ENCODE results near the gene FLOT1.

FLOT1 gene

GRCh38 chr6:30742316-30743098 is at the start of gene FLOT1:
Gene FLOT1 (minus strand): TSS chr6:30742687. CDS start chr6:30742189, 498 bp downstream.
- peak; percentile 98 for DNase-seq

- no peak for DNase-seq
Measured at GRCh38 chr6:30790724-30791383, 48.4 kb upstream of the FLOT1 start.

- no peak for DNase-seq
Measured at GRCh38 chr6:30789606-30790005, 47.1 kb upstream of the FLOT1 start.

- DNase-seq: no peak
Measured at GRCh38 chr6:30787954-30788353, 45.5 kb upstream of the FLOT1 start.

GRCh38 chr6:30782425-30783014 is 40.0 kb upstream of the FLOT1 start:
- DNase-seq: no peak

- DNase-seq: peak; percentile 68
Measured at GRCh38 chr6:30781743-30782424, 39.4 kb upstream of the FLOT1 start.

- DNase-seq: no peak
Measured at GRCh38 chr6:30781395-30781742, 38.9 kb upstream of the FLOT1 start.

GRCh38 chr6:30780642-30780920 is 38.1 kb upstream of the FLOT1 start:
- DNase-seq: no peak

GRCh38 chr6:30779850-30780641 is 37.6 kb upstream of the FLOT1 start:
- no peak for DNase-seq

- no peak for DNase-seq
Measured at GRCh38 chr6:30778001-30778635, 35.6 kb upstream of the FLOT1 start.

- DNase-seq: no peak
Measured at GRCh38 chr6:30777155-30777485, 34.6 kb upstream of the FLOT1 start.

GRCh38 chr6:30776390-30777154 is 34.1 kb upstream of the FLOT1 start:
- no peak for DNase-seq

- no peak for DNase-seq
Measured at GRCh38 chr6:30775104-30775503, 32.6 kb upstream of the FLOT1 start.

- DNase-seq: no peak
Measured at GRCh38 chr6:30774701-30775100, 32.2 kb upstream of the FLOT1 start.

- DNase-seq: no peak
Measured at GRCh38 chr6:30770592-30770991, 28.1 kb upstream of the FLOT1 start.

GRCh38 chr6:30769853-30770524 is 27.5 kb upstream of the FLOT1 start:
- no peak for DNase-seq

GRCh38 chr6:30769088-30769852 is 26.8 kb upstream of the FLOT1 start:
- DNase-seq: peak; percentile 93

GRCh38 chr6:30768634-30769087 is 26.2 kb upstream of the FLOT1 start:
- DNase-seq: no peak

GRCh38 chr6:30767944-30768301 is 25.4 kb upstream of the FLOT1 start:
- DNase-seq: no peak

GRCh38 chr6:30767158-30767943 is 24.9 kb upstream of the FLOT1 start:
- peak; percentile 39 for DNase-seq

Measured in stimulated activated CD4-positive, alpha-beta T cell treated with anti-CD3 and anti-CD28 coated beads, Interleukin-15, amount 100 ng/mL, for 24 hours (primary cell).